ENCODE measurements around the gene FOXL2.

GRCh38 chr3:138941259-138941885 lies 5.6 kb downstream of the FOXL2 start:
- TF ChIP-seq CTCF (conservative IDR thresholded peaks at IDR 0.05; ENCODE audit: low read length): peak; percentile 61
- no peak for TF ChIP-seq EZH2phosphoT487 (IDR thresholded peaks at IDR 0.05; ENCODE audit: borderline replicate concordance)
